GM21526 (cell line): ENCODE measurements around the gene FBRSL1.
"Not testable (repeated sequence)": the region's sequence is repeated elsewhere in the genome, so short reads cannot be mapped to it uniquely, and the experiment has no call there.

ENCODE experiments used
- ATAC-seq: cut with Tn5 transposase; IDR thresholded peaks from one replicate; pipeline ENCODE4 v1.9.1; 2021; ENCODE audit warnings: moderate library complexity; ENCODE audit not compliant: unreplicated experiment, low FRiP score

The FBRSL1 gene

GRCh38 chr12:132453361-132454192, 36.4 kb upstream of the FBRSL1 start:
- ATAC-seq, result no peak

GRCh38 chr12:132454193-132454932, 35.6 kb upstream of the FBRSL1 start:
- ATAC-seq, result no peak

GRCh38 chr12:132454933-132455418, 35.0 kb upstream of the FBRSL1 start:
- ATAC-seq, result no peak

- ATAC-seq, result no peak
Observed at GRCh38 chr12:132455565-132455964, 34.4 kb upstream of the FBRSL1 start.

GRCh38 chr12:132456186-132456943, 33.6 kb upstream of the FBRSL1 start:
- no peak for ATAC-seq

GRCh38 chr12:132456944-132457495, 32.9 kb upstream of the FBRSL1 start:
- no peak for ATAC-seq

GRCh38 chr12:132458441-132458840, 31.5 kb upstream of the FBRSL1 start:
- no peak for ATAC-seq

- ATAC-seq, result no peak
Observed at GRCh38 chr12:132458846-132459641, 30.9 kb upstream of the FBRSL1 start.

GRCh38 chr12:132460571-132460970, 29.4 kb upstream of the FBRSL1 start:
- no peak for ATAC-seq

- no peak for ATAC-seq
Observed at GRCh38 chr12:132461526-132461925, 28.4 kb upstream of the FBRSL1 start.

GRCh38 chr12:132462788-132463187, 27.2 kb upstream of the FBRSL1 start:
- no peak for ATAC-seq

- not testable (repeated sequence) for ATAC-seq
Observed at GRCh38 chr12:132463284-132463924, 26.5 kb upstream of the FBRSL1 start.

- ATAC-seq, result not testable (repeated sequence)
Observed at GRCh38 chr12:132464304-132464703, 25.6 kb upstream of the FBRSL1 start.

- no peak for ATAC-seq
Observed at GRCh38 chr12:132464820-132465219, 25.1 kb upstream of the FBRSL1 start.

GRCh38 chr12:132465269-132466190, 24.4 kb upstream of the FBRSL1 start:
- no peak for ATAC-seq

GRCh38 chr12:132466241-132467201, 23.4 kb upstream of the FBRSL1 start:
- ATAC-seq, result no peak

- ATAC-seq, result no peak
Observed at GRCh38 chr12:132467511-132467910, 22.4 kb upstream of the FBRSL1 start.
